GM21825 (cell line): ENCODE results near the gene APOL4.
"Not testable (repeated sequence)": the region's sequence is repeated elsewhere in the genome, so short reads cannot be mapped to it uniquely, and the experiment has no call there.

ENCODE experiments used
- ATAC-seq: cut with Tn5 transposase; IDR thresholded peaks from one replicate; pipeline ENCODE4 v1.9.1; 2021; ENCODE audit warnings: mild to moderate bottlenecking, moderate library complexity; ENCODE audit not compliant: unreplicated experiment

Gene APOL4

DNA sequence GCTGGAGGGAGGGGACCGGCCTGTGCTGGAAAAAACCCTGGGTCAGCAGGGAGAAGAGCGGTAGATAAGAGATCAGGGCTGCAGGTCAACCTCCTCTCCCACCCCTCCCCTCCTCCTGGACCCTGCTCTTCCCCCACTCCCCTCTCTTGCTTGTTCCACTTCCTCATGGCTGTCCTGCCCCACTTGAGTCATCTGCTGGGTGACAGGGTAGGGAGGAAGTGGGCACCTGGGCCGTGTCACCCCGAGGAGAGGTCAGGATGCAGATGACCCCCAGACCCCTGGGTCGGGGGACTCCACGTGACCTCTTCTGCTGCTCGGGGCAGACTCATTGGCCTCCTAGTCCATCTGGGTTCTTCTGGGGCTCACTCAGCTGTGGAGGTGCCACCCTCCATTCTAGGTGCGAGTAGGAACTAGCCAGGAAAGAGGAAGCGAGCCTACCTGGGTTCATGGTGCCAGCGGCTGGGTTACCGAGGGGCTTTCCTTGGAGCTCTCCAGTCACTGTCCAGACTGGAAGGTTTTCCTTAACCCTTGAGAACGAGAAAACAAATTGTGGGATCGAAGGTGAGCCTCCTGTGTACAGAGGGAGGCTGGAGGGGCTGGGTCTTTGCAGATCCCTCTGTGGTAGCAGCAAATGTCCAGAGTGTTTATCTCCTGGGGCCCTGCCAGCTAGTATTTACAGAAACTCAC is 31.2 kb upstream of the APOL4 start:
- ATAC-seq, result no peak

DNA sequence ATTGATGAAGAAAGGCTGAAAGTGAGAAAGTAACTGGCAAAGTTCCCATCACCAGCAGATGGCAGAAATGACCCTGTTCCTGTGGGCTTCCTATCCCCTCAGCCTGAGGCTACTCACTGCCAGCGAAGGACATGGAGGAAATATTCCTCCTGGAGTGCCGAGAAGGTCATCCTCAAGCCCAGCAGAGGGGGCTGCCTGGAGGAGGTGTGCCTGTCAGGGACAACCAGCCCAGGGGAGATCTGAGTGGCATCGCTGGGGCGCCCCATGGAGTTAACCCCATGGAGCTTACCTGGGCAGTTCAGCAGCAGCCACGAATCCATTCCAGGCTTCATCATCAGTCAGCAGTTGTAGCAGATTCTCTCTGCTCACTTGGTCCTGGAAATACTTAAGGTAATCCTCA is 29.4 kb upstream of the APOL4 start:
- ATAC-seq, result not testable (repeated sequence)

DNA sequence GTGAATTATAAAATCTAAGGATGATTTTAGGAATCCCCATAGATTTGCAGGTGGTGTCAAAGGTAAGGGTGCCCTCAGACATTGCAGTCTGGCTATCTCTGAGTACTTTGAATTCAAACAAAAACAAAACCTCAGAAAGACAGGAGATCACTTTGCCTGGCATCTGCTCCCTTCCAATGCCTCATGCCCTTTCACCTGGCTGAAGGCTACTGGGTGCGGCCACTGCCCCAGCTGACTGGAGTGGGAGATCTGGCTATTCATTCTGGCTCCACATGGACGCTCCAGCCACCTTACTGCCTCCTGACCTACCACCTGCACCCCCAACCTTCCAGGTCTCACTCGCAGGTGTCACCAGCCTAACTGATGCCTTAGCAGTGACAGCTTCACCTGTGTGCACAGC is 28.0 kb upstream of the APOL4 start:
- not testable (repeated sequence) for ATAC-seq

DNA sequence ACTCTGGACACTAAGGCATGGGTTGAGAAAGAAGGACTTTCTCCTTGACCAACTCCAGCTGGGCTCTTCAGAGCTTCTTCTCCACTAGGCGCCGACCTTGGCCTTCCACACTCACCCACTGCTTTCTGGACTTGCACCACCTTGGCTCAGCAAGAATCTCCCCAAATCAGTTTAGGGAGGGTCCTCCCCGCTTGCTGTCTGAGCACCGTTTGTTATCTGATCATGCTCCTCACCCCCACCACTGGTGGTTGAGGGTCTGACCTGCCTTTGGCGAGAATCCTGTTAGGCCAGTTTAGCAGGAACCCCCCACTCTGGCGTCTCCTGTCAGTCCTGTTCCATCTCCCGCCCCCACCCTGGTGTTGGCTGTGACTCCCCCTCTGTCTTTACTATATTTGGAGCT is 27.3 kb upstream of the APOL4 start:
- ATAC-seq, result no peak

DNA sequence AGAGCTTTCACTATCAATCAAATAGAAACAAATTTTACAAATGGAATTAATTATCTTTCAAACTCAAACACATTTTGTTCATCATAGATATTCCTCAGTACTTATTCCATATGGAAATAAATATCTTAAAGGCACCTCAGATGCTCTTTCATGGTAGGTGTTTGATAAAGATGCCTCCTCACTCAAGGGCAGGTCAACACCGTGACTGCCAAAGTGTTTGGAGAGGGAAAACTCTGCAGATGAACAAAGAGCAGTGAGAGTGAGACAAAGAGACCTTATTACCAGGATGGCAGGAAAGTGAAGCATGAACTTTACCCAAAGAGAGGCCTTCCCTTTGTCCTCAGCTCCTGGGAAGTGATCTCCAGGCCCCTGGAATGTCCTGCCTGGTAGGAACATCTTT is 26.8 kb upstream of the APOL4 start:
- not testable (repeated sequence) for ATAC-seq

DNA sequence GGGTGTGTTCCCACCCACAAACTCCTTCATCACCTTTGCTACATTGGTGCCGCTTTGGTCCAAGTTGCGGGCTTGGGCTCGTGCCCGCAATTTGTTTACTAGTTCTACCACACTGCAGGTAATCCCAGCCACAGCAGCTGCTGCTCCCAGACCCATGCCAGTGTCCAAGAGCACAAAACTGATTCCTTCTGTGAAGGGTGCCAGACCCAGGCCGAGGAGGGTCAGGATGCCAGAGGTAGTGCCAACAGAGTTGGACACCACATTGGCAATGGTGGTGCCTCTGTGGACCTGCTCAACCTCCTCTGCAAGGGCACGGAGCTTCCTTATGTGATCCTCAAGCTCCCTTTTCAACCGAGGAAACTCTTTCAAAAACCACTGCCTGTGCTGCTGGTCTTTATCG is 26.2 kb upstream of the APOL4 start:
- ATAC-seq, result no peak

DNA sequence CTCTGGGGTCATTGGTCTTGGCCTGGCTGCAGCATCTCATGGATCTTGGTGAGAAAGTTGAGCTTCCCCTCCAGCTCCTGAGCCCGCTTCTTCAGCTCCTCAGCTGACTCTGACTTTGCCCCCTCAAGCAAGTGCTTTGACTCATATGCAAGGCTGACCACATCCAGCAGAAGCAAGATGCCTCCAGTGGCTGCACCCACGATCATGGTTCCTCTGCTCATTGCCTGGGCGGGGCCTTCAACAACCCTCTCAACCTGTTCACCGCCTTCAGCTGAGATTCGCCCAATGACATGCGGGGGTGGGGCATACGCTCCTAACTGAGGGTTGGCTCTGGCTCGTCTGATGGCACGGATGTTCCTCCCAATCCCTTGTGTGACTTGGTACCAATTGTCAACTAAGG is 25.8 kb upstream of the APOL4 start:
- ATAC-seq, result no peak

DNA sequence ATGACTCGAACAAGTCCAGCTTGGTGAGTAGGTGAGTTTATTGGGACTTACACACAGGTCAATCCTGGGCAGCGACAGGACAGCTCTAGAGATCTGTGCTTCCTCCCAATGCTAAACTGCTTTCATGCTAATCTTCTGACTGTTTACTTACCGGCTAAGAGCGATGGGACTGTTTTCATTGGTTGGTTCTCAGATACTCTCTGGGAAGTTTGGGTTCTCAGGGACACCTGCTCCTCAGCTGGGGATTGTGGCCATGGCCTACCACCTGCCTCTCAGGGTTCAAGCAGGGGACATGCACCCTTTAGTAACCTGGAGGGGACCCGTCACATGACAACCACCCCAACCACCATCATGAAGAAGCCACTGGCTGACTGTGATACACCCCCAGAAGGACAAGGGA is 24.6 kb upstream of the APOL4 start:
- no peak for ATAC-seq

DNA sequence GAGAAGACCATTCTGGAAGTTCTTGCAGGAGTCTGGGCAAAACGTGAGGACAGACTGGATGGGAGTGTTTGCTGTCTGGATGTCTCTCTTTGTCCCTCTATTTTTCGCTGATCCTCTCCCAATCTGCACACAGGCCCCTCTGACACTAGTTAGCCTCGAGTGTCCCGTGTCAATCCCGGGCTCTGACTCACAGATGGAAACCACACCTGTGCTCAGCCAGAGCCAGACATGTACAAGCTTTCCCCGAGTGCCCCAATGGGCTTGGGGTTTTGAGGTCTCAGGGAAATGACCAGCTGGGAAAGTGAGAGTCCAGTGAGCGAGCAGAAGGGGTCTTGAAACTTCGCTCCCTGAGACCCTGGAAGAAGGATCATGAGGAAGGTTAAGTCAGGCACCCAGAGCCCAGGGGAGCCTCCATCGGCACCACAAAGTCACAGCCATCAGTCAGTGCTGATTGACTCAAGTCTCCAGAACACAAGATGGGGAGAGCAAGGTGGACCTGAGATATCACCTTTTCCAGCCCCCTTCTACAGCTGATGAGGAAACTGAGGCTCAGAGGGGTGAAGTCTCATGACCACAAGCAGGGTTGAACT is 23.8 kb upstream of the APOL4 start:
- ATAC-seq, result no peak

DNA sequence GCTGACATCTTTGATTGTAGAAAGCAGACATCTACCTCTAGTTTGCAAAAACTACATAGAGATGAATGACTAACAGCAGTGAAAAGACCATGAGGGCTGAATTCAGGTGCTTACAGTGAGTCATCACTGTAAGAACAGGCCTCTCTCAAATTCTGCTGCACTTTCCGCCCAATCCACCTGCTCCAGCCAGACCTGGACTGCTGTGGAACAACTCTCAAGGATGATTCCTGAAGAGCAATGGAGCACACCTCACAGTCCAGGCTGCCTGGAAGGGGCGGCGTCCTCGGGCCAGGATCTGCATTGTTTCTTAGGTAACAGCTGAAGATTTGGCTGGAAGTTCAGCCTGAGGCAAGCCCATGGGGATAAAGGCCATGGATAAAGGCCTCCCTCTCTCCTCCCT is 22.6 kb upstream of the APOL4 start:
- ATAC-seq, result no peak

DNA sequence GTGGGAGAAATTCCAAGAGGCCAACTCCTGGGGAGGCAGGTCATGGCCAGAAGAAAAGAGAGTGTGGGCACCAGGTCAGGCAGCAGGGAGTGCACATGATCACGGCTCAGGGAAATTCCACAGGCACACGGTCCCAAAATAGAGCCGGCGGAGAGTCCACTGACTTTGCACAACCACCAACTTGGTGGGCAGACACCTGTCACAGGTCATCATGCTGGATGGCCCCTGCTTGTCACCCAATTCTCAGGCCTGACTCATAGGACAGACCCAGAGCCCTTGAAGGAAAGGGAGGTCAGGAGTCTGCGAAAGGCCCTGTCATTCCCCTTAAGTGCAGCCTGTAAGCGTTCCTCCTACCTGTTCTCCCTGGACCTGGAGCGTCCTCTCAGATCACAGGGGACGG is 21.9 kb upstream of the APOL4 start:
- ATAC-seq, result no peak

DNA sequence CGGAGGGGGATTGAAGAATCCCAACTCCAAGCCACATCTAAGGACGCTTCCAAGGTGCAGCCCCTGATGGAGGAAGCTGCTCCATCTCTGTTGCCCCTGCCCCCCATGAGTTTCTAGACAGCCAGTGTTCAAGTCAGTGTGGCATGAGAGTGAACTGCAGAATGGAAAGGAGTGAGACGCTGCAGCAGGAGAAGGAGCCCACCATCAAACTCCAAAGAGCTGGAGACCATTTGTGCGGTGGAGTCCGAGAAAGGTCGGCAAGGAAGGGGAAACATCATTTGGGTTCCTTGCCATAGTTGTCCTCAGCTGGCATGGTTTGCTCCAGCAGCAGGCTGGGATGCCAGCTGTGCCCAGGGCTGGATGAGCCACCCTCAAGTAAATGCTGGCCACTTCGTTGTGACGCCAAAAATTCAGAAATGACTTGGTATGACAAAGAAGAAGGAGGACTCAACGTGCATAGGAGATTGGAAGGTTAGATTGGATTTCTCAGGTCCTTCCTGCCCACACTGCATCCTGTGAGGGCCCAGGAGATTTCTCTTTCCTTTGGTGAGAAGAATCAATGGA is 21.4 kb upstream of the APOL4 start:
- ATAC-seq, result no peak

DNA sequence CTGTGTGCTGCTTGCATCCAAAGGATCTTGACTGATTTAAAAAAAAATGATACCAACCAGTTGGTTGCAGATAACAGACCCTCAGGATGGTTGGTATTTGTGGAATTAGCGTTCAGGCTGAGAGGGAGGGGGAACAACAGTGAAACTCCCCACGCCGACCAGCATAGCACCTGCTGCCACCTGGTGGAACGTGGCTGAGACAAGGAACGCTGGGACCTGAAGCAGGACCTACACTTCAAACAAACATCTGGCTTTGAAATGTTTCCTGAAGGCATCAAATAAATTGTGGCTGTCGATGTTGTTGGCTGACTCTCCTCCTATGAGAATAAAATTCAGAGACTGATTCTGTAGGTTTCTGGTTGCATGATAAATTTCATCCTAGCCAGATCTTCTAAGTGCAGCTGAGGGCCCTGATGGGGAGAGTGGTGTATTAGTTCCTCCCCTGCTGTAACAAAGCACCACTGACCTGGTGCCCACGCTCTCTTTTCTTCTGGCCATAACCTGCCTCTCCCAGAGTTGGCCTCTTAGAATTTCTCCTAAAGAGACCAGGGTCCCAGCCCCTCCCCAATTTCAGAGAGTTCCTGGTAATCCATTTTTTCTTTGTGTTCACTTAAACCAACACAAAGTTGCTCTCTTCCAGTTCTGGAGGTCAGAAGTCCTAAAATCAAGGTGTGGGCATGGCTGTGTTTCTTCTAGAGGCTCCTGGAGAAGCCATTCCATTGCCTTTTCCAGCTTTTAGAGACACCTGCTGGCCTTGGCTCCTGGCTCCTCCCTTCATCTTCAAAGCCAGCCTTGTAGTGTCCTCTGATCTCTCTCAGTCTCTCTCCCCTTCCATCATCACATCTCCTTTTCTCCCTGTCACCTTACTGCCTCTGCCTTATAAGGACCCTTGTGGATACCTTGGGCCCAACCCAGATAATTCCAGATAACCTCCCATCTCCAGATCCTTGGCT is 20.5 kb upstream of the APOL4 start:
- ATAC-seq, result no peak

DNA sequence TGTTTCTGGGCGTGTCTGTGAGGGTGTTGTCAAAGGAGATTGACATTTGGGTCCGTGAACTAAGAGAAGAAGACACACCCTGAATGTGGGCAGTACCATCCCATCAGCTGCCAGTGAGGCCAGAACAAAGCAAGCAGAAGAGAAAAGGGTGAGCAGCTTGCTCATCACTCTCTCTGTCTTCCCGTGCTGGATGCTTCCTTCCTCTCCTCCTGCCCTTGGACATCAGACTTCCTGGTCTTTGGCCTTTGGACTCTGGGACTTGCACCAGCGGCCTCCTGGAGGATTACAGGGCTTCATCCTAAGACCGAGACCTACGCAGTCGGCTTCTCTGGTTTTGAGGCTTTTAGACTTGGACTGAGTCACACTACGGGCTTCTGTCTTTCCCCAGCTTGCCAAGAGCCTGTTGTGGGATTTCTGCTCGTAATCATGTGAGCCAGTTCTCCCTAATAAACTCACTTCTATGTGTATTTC is 18.9 kb upstream of the APOL4 start:
- no peak for ATAC-seq

DNA sequence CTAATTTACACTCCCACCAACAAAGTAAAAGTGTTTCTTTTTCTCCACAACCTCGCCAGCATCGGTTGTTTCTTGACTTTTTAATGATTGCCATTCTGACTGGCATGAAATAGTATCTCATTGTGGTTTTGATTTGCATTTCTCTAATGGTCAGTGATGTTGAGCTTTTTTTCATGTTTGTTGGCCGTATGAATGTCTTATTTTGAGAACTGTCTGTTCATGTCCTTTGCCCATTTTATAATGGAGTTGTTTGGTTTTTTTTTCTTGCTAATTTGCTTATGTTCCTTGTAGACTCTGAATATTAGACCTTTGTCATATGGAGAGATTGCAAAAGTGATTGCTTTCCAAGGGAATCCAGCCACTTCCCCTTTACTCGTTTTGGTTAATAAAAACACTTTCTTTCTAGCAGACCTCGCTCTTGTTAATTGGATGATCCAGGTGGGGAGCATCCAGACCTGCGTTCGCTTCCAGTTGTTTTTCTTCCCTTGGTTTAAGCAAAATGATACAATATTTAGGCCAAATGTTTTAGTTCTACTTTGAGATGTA is 17.1 kb upstream of the APOL4 start:
- ATAC-seq, result no peak

DNA sequence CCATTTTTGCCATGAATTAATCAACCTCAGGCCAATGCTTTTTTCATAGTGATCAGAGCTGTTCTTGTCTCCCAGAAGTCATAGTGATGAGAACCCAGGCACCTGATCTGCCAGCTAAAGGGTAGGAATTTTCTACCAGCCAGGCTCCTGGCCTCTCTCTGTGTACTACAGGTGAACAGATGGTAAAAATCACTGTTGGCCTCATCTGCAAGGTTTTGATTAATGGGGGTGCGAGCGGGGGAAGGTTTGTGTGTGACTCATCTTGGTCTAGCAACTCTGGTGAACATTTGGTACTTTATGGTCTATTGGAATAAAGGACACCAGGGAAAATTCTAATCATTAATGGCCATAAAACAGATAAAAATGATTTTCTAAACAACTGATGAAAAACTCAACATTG is 14.4 kb upstream of the APOL4 start:
- ATAC-seq, result no peak

DNA sequence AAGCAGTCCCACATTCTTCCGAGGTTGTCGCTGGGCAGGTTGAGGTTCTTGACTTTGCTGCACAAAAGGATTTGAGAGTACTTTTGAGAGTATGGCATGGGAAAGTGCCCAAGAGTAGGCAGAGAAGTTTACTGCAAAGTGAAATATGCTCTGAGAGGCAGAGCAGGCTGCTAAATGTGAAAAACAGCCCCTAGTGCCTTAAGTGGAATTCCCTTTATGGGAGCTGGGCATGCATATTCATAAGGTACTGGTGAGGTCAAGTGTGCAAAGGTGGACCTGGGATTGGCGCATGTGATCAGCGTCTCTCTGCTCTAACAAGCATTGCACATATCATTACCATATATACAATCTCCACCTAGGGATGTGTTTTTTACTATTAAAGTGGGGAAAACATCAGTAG is 12.0 kb upstream of the APOL4 start:
- no peak for ATAC-seq

DNA sequence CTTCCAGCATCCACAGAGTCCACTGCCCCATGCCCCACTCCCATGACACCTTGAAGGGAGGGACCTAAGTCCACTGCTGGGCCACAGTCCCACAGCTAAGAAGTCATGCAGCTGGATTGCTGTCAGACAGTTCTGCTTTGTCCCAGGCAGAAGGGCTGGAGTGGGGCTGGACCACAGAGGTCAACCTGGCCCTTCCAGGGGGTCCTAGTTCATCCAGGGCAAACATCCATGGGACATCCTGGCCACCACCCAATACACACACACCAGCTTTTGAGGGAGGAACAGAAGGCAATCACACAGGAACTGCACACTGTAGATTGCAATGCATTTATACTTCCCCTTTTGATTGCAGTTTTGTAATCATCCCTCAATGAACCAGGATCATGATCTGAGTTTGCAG is 11.3 kb upstream of the APOL4 start:
- ATAC-seq, result no peak

DNA sequence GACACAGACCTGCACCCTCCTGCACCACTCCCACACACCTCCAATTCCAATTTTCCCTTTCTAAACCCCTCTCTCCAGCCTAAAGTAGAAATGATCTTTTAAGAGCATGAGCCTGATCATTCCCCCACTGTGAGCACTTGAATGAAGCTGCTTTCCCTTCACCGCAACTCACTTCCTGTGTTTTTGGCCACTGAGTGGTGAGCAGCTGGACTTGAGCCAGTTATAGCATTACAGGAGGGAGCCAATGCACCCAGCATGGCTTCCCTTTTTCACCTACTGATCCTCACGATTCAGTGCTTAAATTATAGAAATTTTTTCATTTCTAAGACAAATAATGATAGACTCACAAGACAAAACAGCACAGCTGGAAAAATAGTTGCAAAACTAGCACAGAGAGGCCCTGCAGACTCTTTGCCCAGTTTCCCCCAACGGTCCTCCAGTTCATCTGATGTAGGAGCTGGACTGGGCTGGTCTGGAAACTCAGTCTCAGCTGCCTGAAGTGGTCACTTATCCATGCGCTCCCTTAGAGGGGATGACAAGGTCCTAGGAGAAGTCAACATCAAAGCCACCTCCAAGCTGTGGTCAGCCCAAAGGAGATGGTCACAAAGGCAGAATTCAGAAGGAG is 9.7 kb upstream of the APOL4 start:
- ATAC-seq, result no peak

DNA sequence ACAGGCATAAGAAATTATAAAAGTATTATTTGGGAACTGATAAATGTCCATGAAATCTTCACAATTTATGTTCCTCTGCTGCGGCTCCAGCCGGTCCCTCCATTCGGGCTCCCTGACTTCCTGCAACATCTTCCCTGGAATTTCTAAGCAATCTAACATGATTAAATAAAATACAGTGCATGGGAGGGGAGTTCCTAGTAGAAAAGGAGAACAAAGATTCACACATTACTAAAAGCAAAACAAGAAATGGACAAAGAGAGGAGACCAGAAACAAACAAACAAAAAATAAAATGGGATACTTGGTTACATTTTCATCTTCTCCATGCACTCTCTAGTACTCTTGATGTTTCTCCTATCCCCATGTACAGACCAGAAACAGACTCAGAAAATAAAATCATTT is 8.6 kb upstream of the APOL4 start:
- no peak for ATAC-seq

DNA sequence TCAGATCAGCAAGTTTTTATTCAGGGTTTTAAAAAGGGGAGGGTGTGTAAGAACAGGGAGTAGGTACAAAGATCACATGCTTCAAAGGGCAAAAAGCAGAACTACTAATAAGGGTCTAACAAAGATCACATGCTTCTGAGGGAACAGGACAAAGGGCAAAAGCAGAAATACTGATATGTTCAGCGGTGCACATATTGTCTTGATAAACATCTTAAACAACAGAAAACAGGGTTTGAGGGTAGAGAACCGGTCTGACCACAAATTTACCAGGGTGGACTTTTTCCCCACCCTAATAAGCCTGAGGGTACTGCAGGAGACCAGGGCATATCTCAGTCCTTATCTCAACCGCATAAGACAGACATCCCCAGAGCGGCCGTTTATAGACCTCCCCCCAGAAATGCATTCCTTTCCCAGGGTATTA is 7.9 kb upstream of the APOL4 start:
- not testable (repeated sequence) for ATAC-seq
